Chondrocyte (in vitro differentiated cells): Measurements from ENCODE around the gene FBXO21. TPM values are rescaled to one million over a fixed set of nuclear protein-coding genes. Genes with fewer than 3 reads are reported as not detected.
A peak's percentile ranks its signal among the peaks of the same experiment; 100 is the strongest.

Experiments used
- DNase-seq: peaks from one replicate; pipeline ENCODE4 v3.0.0; 2021; ENCODE audit warnings: mixed read lengths, low spot score
- H3K27ac Mint-ChIP-seq: one replicate; pipeline ENCODE4 v1.8.0; 2021; ENCODE audit warnings: mild to moderate bottlenecking, moderate library complexity, mixed read lengths; ENCODE audit not compliant: unreplicated experiment
- H3K27me3 Mint-ChIP-seq: 2 replicates; pipeline ENCODE4 v1.8.0; 2021; ENCODE audit warnings: low read depth, mixed read lengths
- H3K36me3 Mint-ChIP-seq: 2 replicates; pipeline ENCODE4 v1.8.0; 2021; ENCODE audit warnings: low read depth, mixed read lengths
- H3K4me1 Mint-ChIP-seq: 2 replicates; pipeline ENCODE4 v1.8.0; 2021; ENCODE audit warnings: low read depth, mild to moderate bottlenecking, mixed read lengths
- H3K4me3 Mint-ChIP-seq: one replicate; pipeline ENCODE4 v1.8.0; 2021; ENCODE audit warnings: mild to moderate bottlenecking, moderate library complexity, mixed read lengths; ENCODE audit not compliant: unreplicated experiment
- H3K9me3 Mint-ChIP-seq: 2 replicates; pipeline ENCODE4 v1.8.0; 2021; ENCODE audit warnings: low read depth, mixed read lengths
- long read RNA-seq: library from polyadenylated mRNA; stranded (forward); transcript quantifications from one replicate; pipeline ENCODE4 v2.0.0, GENCODE V29; 2021
- total RNA-seq: library from RNA; stranded (reverse); gene quantifications from 3 replicates; pipeline ENCODE4 v1.2.1, GENCODE V29; 2021
- TF ChIP-seq, protein P1 (sequence below): fragments of 200-600 bp; sonication (generic); IDR thresholded peaks from 2 replicates; pipeline ENCODE4 v1.5.0; 2021; ENCODE audit warnings: antibody characterized with exemption, mild to moderate bottlenecking, moderate library complexity

FBXO21 gene, protein sequence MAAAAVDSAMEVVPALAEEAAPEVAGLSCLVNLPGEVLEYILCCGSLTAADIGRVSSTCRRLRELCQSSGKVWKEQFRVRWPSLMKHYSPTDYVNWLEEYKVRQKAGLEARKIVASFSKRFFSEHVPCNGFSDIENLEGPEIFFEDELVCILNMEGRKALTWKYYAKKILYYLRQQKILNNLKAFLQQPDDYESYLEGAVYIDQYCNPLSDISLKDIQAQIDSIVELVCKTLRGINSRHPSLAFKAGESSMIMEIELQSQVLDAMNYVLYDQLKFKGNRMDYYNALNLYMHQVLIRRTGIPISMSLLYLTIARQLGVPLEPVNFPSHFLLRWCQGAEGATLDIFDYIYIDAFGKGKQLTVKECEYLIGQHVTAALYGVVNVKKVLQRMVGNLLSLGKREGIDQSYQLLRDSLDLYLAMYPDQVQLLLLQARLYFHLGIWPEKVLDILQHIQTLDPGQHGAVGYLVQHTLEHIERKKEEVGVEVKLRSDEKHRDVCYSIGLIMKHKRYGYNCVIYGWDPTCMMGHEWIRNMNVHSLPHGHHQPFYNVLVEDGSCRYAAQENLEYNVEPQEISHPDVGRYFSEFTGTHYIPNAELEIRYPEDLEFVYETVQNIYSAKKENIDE
- 28.5 to 39.2 TPM (median 29.3 TPM) in 3 replicates for total RNA-seq
- long read RNA-seq, full-length matches to known transcripts: 86 of 91 reads
- long read RNA-seq, partial matches to known transcripts: 2 of 91 reads
- long read RNA-seq, other reads (novel, unspliced or antisense): 3 of 91 reads

DNA sequence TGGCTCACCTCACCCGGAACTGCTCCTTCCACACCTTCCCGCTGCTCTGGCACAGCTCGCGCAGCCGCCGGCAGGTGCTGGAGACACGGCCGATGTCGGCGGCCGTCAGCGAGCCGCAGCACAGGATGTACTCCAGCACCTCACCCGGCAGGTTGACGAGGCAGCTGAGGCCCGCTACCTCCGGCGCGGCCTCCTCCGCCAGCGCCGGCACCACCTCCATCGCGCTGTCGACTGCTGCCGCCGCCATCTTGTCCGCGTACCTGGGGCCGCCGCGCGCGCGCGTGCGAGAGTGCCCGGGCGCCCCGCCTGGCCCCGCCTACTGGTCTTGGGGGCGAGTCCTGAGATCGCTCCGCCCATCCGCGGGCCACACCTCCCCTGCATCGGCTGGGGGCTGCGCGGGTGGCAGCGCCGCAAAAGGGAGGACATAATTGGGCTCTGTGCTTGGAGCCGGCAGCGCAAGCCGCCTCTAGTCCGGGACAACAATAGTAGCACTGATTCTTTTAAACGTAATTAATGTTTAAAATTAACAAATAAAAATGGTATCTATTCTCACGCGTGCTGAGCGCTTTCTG, at the start of gene FBXO21:
FBXO21 (minus strand) TSS at position 261 of the 572 bp plus-strand sequence; CDS start at position 247, 14 bp downstream.
- Mint-ChIP-seq H3K4me3 (peak within 1 kb of the TSS; percentile 89), H3K27ac (peak within 1 kb of the TSS; percentile 75), H3K27me3 (peaks cover 7% of the 10 kb centered on the region), H3K9me3 (peaks cover 7% of the 10 kb centered on the region), H3K4me1 (peaks cover 21% of the 10 kb centered on the region), H3K36me3 (peaks cover 3% of the 10 kb centered on the region)
- DNase-seq: peak; percentile 94
- TF ChIP-seq, protein P1, sequence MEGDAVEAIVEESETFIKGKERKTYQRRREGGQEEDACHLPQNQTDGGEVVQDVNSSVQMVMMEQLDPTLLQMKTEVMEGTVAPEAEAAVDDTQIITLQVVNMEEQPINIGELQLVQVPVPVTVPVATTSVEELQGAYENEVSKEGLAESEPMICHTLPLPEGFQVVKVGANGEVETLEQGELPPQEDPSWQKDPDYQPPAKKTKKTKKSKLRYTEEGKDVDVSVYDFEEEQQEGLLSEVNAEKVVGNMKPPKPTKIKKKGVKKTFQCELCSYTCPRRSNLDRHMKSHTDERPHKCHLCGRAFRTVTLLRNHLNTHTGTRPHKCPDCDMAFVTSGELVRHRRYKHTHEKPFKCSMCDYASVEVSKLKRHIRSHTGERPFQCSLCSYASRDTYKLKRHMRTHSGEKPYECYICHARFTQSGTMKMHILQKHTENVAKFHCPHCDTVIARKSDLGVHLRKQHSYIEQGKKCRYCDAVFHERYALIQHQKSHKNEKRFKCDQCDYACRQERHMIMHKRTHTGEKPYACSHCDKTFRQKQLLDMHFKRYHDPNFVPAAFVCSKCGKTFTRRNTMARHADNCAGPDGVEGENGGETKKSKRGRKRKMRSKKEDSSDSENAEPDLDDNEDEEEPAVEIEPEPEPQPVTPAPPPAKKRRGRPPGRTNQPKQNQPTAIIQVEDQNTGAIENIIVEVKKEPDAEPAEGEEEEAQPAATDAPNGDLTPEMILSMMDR: no peak

DNA sequence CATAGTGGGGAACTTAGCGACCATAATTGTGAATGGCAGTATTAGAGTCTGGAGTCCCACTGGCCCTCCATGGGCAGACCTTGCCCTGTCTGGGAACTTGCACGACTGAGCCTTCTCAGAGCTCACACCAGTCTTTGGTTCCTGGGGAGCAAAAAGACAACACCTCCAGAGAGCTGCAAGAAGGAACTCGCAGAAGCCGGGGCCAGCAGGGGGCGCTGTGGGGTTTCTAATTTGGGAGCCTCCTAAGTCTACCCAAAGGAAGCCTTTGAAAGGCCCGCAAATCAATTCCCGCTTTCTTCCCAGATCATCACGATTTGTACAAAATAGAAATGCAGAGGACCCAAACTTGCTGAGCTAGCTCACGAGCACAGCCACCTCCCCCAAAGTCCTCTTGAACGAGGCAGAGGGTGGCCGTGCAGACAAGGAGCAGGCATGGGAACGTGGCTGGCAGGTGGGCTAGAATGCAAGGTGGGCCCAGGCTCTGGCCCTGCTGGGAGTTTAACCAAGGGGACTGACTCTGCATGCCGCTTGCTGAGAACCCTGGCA, 46.3 kb upstream of the FBXO21 start:
- no peaks in the 10 kb centered on the region for H3K9me3 Mint-ChIP-seq
- H3K4me3 Mint-ChIP-seq: no peak overlapping the region
- no peaks in the 10 kb centered on the region for H3K4me1 Mint-ChIP-seq
- TF ChIP-seq, protein P1: peak; percentile 85
- no peak overlapping the region for H3K27ac Mint-ChIP-seq
- H3K27me3 Mint-ChIP-seq: peaks cover 23% of the 10 kb centered on the region
- DNase-seq: no peak
- no peaks in the 10 kb centered on the region for H3K36me3 Mint-ChIP-seq

DNA sequence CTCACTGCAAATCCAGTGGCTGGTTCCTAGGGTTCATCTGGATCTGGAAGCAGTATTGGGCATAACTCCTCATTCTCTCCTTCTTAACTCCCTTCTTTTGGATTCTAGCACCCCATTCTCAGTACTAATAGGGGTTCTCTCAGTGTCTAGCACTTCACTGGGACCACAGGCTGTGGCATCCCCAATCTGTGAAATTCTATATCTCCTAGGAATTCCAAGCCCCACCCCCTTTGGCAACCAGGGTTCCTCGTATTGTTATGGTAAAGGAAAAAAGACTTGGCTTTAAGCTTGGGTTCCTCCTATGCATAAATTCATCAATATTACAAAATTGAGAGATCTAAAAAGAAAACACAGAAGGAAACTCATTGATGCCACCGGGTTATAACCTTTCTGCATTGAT, 45.0 kb upstream of the FBXO21 start:
- H3K36me3 Mint-ChIP-seq: no peaks in the 10 kb centered on the region
- no peak for DNase-seq
- H3K4me1 Mint-ChIP-seq: no peaks in the 10 kb centered on the region
- H3K9me3 Mint-ChIP-seq: no peaks in the 10 kb centered on the region
- TF ChIP-seq, protein P1: no peak
- peaks cover 22% of the 10 kb centered on the region for H3K27me3 Mint-ChIP-seq
- H3K27ac Mint-ChIP-seq: no peak overlapping the region
- no peak overlapping the region for H3K4me3 Mint-ChIP-seq

DNA sequence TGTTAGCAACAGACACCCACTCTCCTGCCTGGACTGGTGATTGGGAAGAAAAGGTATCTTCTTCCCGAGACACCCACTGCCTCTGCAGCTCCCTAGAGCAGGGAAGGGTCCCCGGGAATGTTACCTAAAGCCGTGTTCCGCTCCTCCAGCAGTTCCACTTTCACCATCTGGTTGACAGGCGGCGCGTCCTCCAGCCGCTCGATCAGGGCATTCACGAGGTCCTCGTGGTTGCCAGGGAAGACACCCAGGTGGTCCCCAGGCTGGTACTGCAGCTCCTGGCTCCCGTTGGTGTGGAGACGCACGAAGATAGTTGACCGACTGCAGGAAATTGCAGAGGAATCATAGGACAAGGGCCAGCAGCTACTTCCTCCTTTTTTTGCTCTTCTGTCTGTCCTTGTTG, 44.2 kb upstream of the FBXO21 start:
- H3K4me1 Mint-ChIP-seq: no peaks in the 10 kb centered on the region
- H3K36me3 Mint-ChIP-seq: no peaks in the 10 kb centered on the region
- H3K4me3 Mint-ChIP-seq: no peak overlapping the region
- H3K27ac Mint-ChIP-seq: no peak overlapping the region
- peak; percentile 86 for DNase-seq
- H3K9me3 Mint-ChIP-seq: no peaks in the 10 kb centered on the region
- peaks cover 22% of the 10 kb centered on the region for H3K27me3 Mint-ChIP-seq
- TF ChIP-seq, protein P1: no peak

DNA sequence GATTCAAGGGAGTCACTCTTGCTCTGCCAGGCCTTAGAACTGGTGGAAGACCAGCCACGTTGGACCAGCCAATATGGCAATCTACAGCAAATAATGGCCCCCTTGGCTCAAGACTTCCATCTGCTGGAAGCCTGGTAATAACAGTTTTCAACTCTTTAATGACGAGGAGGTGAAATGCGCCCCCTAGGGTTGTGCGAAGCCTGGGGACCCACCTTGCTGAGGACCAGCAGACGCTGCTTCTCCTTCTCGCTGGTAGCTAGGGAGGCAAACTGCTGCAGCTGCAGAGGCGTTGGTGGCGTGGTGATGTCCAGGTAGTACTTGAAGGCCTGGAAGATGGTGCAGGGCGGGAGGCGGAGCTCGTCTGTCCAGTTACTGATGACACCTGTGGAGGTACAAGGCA, 41.5 kb upstream of the FBXO21 start:
- no peak overlapping the region for H3K4me3 Mint-ChIP-seq
- no peaks in the 10 kb centered on the region for H3K36me3 Mint-ChIP-seq
- DNase-seq: peak; percentile 93
- TF ChIP-seq, protein P1: no peak
- no peak overlapping the region for H3K27ac Mint-ChIP-seq
- H3K4me1 Mint-ChIP-seq: no peaks in the 10 kb centered on the region
- H3K9me3 Mint-ChIP-seq: no peaks in the 10 kb centered on the region
- peaks cover 37% of the 10 kb centered on the region for H3K27me3 Mint-ChIP-seq
